ENCODE data around the gene PLIN4.
"Not testable (repeated sequence)": the region's sequence is repeated elsewhere in the genome, so short reads cannot be mapped to it uniquely, and the experiment has no call there.

Gene PLIN4

GRCh38 chr19:4543842-4544647, 25.8 kb upstream of the PLIN4 start:
- DNase-seq (ENCODE audit: low spot score), result no peak

DNA sequence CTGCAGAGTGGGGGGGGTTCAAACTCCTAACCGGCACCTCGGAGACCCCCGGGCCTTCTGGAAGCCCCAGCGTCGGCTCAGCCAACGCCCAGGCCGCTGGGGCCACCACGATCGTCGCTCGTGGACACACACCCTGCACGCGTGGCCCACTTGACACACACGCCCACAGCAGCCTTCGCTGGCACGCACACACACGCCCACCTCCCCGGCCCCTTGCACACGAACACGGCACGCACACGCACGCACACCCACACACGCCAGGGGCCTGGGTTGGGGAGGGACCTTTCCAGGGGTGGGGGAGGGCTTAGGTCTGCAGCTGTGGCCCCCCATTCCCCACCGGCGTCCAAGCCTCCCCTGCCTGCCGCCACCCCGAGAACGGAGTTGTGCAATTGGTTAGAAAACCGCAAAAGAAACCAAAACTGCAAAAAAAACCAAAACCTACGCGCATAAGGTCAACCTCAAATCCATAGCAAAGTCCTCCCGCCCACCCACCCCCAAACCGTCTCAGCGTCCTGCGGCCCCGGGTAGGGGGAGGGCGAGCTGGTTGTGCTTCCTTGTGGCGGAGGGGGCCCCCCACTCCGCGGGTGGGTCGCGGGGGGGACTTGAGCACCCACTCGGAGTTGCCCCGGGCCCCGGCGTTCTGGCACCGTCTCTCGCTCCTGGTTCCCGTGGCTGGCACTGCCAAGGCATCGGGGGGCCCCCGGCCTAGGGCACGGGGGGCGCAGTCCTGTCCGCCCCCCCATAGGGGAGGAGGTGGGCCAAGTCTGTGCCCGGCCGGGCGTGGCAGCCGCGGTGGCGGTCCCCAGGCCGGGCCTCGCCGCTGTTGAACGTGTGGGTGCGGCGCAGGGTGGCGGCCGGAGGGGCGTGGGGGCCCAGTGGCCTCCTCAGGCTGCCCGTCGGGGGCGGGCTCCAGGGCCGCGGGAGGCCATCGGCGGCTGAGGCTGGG, 24.9 kb upstream of the PLIN4 start:
- no peak for DNase-seq (ENCODE audit: low spot score)

- DNase-seq (ENCODE audit: low spot score), result not testable (repeated sequence)
Measured at GRCh38 chr19:4541806-4542145, 23.5 kb upstream of the PLIN4 start.

DNA sequence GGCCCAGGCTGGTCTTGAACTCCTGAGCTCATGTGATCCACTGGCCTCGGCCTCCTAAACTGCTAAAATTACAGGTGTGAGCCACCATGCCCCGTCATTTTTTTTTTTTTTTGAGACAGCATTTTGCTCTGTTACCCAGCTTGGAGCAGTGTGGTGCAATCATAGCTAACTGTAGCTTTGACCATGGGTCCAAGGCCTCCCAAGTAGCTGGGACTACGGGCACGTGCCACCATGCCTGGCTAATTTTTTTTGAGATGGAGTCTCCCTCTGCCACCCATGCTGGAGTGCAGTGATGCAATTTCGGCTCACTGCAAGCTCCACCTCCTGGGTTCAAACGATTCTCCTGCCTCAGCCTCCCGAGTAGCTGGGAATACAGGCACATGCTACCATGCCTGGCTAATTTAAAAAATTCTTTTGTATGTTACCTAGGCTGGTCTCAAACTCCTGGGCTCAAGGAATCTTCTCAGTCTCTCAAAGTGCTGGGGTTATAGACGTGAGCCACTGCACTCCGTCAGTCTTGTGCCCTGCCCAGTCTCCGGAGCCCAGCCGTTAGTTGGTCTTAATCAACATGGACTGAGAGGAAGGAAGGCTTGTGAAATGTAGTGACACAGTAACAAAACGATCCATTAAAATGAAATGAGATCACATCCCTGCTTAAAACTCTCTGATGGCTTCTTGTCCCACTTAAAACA, 23.0 kb upstream of the PLIN4 start:
- no peak for DNase-seq (ENCODE audit: low spot score)

DNA sequence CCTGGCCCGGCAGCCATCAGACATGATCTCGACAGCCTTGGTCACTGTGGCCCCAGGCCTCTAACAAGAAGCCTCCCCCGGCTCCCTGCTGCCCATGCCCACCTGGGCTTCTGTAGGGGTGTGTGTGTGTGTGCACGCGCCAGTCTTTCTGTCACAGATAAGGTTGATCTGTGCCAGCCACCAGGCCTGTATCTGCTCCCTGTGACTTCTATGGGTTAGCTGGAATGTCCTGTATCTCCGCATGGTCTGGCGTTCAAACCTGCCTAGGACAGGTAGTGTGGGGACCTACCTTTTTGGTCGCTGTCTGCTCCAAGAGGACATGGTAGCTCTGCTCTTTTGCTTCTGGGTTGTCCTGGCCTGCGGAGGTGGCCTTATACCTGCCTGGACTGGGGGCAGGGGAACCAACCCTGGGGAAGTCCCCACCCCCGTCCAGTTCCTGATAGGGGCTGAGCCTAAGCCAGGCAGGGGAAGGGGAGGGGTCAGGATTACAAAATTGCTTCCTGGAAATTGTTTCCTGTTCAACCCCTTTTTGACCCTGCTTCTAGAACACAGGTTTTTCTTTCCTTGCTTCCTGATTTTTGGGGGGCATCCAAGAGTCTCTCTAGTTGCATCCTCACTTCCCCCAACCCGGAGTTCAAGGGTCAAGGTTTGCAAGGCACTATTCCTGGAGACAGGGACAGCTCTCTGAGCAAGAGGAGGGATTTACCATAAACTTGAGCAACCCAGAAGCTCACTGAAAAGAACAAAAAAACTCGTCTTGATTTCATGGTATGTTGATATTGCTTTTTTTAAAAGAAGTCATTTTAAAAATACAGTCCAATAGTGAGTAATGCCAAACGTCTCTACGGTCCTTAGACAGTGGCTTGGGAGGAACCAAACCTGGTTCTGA, 21.7 kb upstream of the PLIN4 start, which contains the start of gene LRG1:
Gene LRG1, minus strand, starts transcription at position 344 of the 889 bp plus-strand sequence. Its CDS starts 23 bp downstream, at position 321.
- DNase-seq (ENCODE audit: low spot score), result no peak

GRCh38 chr19:4539169-4539692, 20.9 kb upstream of the PLIN4 start:
- no peak for DNase-seq (ENCODE audit: low spot score)

GRCh38 chr19:4538601-4538954, 20.3 kb upstream of the PLIN4 start:
- DNase-seq (ENCODE audit: low spot score), result no peak

DNA sequence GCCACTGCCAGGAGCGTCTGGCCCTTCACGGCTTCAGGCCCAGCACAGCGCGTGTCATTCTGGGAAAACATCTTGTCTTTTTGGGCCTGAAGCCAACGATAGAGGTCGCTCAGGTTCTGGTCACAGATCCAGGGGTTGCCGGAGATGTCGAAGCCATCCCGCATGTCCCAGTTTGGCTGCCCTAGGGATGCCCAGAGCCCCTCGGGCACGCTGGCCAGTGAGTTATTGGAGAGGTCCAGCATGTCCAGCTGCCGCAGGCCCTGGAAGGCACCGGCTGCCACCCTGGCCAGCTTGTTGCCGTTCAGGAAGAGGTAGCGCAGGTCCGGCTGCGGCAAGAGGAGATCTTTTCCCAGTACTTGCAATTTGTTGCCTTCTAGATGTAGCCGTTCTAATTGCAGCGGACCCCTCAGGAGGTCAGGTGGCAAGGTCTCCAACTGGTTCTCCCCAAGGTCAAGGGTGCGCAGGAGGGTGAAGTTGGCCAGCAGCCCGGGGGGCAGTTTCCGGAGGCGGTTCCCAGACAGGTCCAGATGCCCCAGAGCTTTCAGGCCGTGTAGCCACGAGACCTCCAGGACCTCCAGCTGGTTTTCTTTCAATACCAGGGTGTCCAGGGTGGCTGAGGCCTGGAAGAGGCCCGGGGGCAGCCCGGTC, 19.8 kb upstream of the PLIN4 start:
- DNase-seq (ENCODE audit: low spot score), result no peak

GRCh38 chr19:4536798-4537197, 18.5 kb upstream of the PLIN4 start:
- no peak for DNase-seq (ENCODE audit: low spot score)

DNA sequence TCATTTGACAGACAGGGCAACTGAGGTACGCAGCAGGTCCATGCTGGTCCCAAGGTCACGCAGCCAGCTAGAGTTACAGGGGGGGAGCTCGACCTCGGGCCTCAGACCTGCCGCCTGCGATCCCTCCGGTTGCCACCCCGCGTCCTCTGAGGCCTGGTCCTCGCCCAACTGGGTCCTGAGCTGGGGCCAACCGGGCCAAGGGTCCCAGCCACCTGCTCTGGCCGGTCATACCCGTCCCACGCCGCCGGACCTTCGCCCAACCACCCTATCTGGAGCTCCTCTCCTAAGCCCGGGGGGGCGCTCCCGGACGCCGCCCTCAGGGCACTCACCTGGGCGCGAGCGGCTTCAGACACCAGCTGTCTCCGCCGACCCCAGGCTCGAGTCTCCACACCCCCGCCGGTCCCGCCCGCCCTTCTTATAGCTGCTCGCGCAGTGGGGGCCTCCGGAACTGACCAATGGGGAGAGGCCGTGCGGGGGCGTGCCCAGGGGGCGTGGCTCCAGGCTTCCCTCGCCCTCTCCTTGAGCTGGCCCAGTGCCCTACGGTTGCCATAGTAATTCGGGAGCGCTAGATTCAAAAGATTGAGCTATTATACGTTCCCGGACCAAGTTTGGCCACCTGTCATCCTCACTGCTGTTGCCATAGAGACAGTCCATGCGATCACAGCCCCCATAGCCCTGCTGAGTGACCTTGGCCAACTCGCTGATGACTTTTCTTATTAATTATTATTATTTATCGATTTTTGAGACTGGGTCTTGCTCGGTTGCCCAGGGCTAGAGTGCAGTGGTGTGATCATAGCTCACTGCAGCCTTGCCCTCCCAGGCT, 16.8 kb upstream of the PLIN4 start, which contains the start of gene PLIN5:
Gene PLIN5, minus strand, starts transcription at position 389 of the 823 bp plus-strand sequence. CDS start 1,150 bp downstream, outside the sequence.
- peak; percentile 92 for DNase-seq (ENCODE audit: low spot score)

GRCh38 chr19:4533835-4534424, 15.6 kb upstream of the PLIN4 start:
- no peak for DNase-seq (ENCODE audit: low spot score)

DNA sequence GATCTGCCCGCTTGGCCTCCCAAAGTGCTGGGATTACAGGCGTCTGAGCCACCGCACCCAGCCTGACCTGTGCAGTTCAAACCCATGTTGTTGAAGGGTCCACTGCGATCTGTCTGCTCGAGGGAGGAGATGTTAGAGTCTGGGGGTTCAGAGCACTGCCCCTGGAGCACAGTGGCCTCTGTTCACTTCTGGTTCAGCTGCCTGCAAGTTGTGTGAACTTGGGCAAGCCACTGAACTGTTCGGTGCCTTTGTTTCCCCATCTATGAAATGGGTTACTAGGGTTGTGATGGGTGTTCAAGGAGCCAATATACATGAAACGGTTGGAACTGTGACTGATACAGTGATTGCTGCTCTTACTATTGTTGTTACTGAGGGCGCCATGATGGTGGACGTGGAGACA, 15.0 kb upstream of the PLIN4 start:
- DNase-seq (ENCODE audit: low spot score), result no peak

DNA sequence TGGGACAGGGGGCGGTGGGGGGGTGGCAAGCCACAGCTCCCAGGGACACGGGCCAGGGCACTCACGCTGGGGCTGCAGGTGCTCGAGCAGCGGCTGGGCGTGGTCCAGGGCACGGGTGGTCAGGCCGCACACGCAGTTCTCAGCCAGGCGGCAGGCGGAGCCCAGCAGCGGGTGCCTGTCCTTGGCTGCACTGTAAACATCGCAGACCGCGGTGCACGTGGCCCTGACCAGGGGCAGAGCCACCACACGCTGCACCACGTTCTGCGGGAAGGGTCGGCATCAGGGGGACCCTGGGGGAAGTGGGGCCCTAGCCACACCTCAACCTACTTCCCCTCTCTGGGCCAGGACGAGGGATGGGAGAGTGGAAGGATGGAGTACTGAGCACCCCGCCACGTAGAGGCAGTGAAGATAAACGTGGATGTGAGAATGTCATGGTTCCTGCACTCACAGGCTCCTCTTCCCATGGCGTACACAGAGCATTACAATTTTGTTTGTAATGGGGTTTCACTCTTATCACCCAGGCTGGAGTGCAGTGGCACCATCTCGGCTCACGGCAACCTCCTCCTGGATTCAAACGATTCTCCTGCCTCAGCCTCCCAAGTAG, 13.4 kb upstream of the PLIN4 start:
- DNase-seq (ENCODE audit: low spot score), result no peak

GRCh38 chr19:4529924-4530522, 11.7 kb upstream of the PLIN4 start:
- DNase-seq (ENCODE audit: low spot score), result no peak

DNA sequence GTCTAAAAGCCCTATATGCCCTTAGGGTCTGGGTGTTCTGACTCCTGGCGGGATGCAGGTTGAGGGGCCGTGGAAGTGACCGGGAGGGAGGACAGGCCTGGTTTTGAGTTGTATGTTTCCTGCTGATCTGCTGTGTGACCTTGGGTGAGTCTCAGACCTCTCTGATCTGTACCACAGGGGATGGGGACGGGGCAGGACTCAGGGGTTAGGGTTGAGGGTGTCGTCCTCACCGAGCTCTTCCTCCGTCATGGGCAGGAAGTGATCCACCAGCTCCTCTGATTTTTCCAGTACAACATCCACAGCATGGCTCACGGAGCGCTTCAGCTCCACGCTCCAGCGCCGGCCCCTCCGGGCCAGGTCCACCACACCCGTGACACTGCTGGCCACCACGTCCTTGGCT, 10.6 kb upstream of the PLIN4 start:
- no peak for DNase-seq (ENCODE audit: low spot score)

DNA sequence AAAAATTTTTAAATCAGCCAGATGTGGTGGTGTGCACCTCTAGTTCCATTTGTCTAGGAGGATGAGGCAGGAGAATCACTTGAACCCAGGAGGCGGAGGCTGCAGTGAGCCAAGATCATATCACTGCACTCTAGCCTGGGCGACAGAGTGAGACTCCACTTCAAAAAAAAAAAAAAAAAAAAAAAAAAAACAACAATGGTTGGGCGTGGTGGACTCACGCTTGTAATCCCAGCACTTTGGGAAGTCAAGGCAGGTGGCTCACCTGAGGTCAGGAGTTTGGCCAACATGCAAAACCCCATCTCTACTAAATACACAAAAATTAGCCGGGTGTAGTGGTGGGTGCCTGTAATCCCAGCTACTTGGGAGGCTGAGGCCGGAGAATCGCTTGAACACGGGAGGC, 9.1 kb upstream of the PLIN4 start:
- DNase-seq (ENCODE audit: low spot score), result not testable (repeated sequence)

DNA sequence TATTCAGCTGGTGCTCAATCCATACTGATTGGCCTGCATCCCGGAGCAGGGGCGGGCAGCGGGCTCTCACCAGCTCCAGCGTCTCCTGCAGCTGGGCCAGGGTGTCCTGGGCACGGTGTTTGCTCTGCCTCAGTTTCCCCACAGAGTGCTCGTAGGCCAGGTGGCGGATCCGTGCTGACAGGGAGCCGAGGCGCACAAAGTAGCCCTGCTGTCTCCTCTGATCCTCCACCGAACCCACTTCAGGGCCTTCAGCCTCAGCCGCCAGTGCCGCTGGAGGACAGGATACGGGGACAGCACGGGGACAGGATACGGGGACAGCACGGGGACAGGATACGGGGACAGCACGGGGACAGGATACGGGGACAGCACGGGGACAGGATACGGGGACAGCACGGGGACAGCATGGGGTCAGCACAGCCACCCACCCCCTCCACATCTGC, 7.3 kb upstream of the PLIN4 start:
- DNase-seq (ENCODE audit: low spot score), result no peak

- DNase-seq (ENCODE audit: low spot score), result peak; percentile 33
Measured at GRCh38 chr19:4524808-4525562, 6.7 kb upstream of the PLIN4 start.
